WERI-Rb-1 (cell line): Measurements from ENCODE around the gene CHD5.

Experiments used
- DNase-seq: peaks from one replicate; pipeline ENCODE4 v3.0.0-alpha.2; 2020
- H3K27ac ChIP-seq: fragments of 250-450 bp; sonication (Bioruptor Pico); 2 replicates; pipeline ENCODE4 v1.5.1; 2020; ENCODE audit warnings: mild to moderate bottlenecking, moderate library complexity
- H3K27me3 ChIP-seq: fragments of 250-450 bp; sonication (Bioruptor Pico); 2 replicates; pipeline ENCODE4 v1.5.1; 2021; ENCODE audit warnings: mild to moderate bottlenecking, low read depth, moderate library complexity; ENCODE audit not compliant: insufficient read depth, severe bottlenecking
- H3K36me3 ChIP-seq: fragments of 250-450 bp; sonication (Bioruptor Pico); 2 replicates; pipeline ENCODE4 v1.5.1; 2020; ENCODE audit warnings: mild to moderate bottlenecking, moderate library complexity
- H3K4me3 ChIP-seq: 2 replicates; pipeline ENCODE4 v1.5.1; 2011; ENCODE audit warnings: low read depth, mild to moderate bottlenecking, control low read depth, low read length
- H3K9me3 ChIP-seq: fragments of 250-450 bp; sonication (Bioruptor Pico); 2 replicates; pipeline ENCODE4 v1.5.1; 2021; ENCODE audit warnings: mild to moderate bottlenecking, moderate library complexity; ENCODE audit not compliant: severe bottlenecking
- CTCF ChIP-seq: IDR thresholded peaks from 2 replicates; pipeline ENCODE4 v1.5.1; 2011; ENCODE audit warnings: low read depth, mild to moderate bottlenecking, control low read depth, inconsistent platforms, low read length

The CHD5 gene

GRCh38 chr1:6095511-6096242, 84.4 kb downstream of the CHD5 start:
- no peak for TF ChIP-seq CTCF
- Histone ChIP-seq H3K9me3 (no peaks in the 10 kb centered on the region), H3K36me3 (peaks cover 3% of the 10 kb centered on the region), H3K27ac (no peak overlapping the region), H3K4me3 (no peak overlapping the region), H3K27me3 (no peaks in the 10 kb centered on the region)
- DNase-seq, result no peak

GRCh38 chr1:6094801-6095505, 85.2 kb downstream of the CHD5 start:
- no peak overlapping the region for H3K27ac ChIP-seq
- peaks cover 3% of the 10 kb centered on the region for H3K36me3 ChIP-seq
- TF ChIP-seq CTCF, result no peak
- DNase-seq, result no peak
- H3K9me3 ChIP-seq, result no peaks in the 10 kb centered on the region
- H3K27me3 ChIP-seq, result no peaks in the 10 kb centered on the region
- H3K4me3 ChIP-seq, result no peak overlapping the region

DNA sequence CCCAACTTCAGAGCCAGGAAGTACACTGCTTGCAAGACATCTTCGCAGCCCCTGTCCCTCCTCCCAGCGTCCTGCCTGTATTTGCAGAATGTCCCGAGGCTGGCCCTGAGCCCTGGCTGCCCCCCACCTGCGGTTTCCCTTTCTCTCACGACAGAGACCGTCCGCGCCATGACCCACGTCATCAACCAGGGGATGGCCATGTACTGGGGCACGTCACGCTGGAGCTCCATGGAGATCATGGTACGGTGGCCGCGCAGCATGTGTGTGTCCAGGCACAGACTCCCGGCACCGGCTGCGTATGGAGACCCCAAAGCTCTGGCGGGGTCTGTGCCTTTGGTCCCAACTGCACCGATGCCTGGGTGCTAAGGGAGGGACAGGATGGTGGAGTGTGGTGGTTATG, 85.9 kb downstream of the CHD5 start:
- Histone ChIP-seq H3K4me3 (no peak overlapping the region), H3K27ac (peak overlapping the region; percentile 55), H3K9me3 (no peaks in the 10 kb centered on the region), H3K27me3 (no peaks in the 10 kb centered on the region), H3K36me3 (peaks cover 3% of the 10 kb centered on the region)
- TF ChIP-seq CTCF, result no peak
- DNase-seq, result no peak

GRCh38 chr1:6093611-6094010, 86.5 kb downstream of the CHD5 start:
- no peak overlapping the region for H3K4me3 ChIP-seq
- H3K9me3 ChIP-seq, result no peaks in the 10 kb centered on the region
- no peaks in the 10 kb centered on the region for H3K27me3 ChIP-seq
- TF ChIP-seq CTCF, result no peak
- peak; percentile 86 for DNase-seq
- H3K27ac ChIP-seq, result peak overlapping the region; percentile 55
- peaks cover 3% of the 10 kb centered on the region for H3K36me3 ChIP-seq

- Histone ChIP-seq H3K9me3 (no peaks in the 10 kb centered on the region), H3K36me3 (peaks cover 3% of the 10 kb centered on the region; the same call in 1 of the 2 replicates), H3K27me3 (no peaks in the 10 kb centered on the region), H3K4me3 (no peak overlapping the region), H3K27ac (peak overlapping the region; percentile 55)
- no peak for DNase-seq
- TF ChIP-seq CTCF, result no peak
Observed at GRCh38 chr1:6093071-6093470, 87.0 kb downstream of the CHD5 start.
